GM12892 (cell line): Measurements from ENCODE around the gene DAP3.
"Not testable (repeated sequence)": the region's sequence is repeated elsewhere in the genome, so short reads cannot be mapped to it uniquely, and the experiment has no call there.

Experiments used
- POLR2A ChIP-seq: IDR thresholded peaks from 2 replicates; pipeline ENCODE4 v1.6.1; 2011; ENCODE audit warnings: low read depth, low read length, control low read depth
- POLR2AphosphoS5 ChIP-seq: IDR thresholded peaks from 2 replicates; pipeline ENCODE4 v1.6.1; 2011; ENCODE audit warnings: low read depth, low read length, control low read depth

GRCh38 chr1:155642559-155643180 lies 46.2 kb upstream of the DAP3 start:
- not testable (repeated sequence) for TF ChIP-seq POLR2AphosphoS5, POLR2A
